Loucy (cell line): ENCODE data around the gene SRRM5.

ENCODE experiments used
- H2AFZ ChIP-seq: fragments of 200-600 bp; sonication (generic); 2 replicates; pipeline ENCODE4 v1.6.0; 2016; ENCODE audit warnings: antibody characterized with exemption, mild to moderate bottlenecking, low read length, moderate library complexity
- H3F3A ChIP-seq: fragments of 200-600 bp; 2 replicates; pipeline ENCODE4 v1.6.0; 2016; ENCODE audit warnings: antibody characterized with exemption, low read depth, mild to moderate bottlenecking
- H3K27me3 ChIP-seq: fragments of 200-600 bp; sonication (generic); 2 replicates; pipeline ENCODE4 v1.6.1; 2014; ENCODE audit warnings: low read length, mild to moderate bottlenecking; ENCODE audit not compliant: insufficient read depth, poor library complexity, severe bottlenecking
- H3K36me3 ChIP-seq: fragments of 200-600 bp; sonication (generic); 2 replicates; pipeline ENCODE4 v1.6.1; 2016; ENCODE audit warnings: low read length; ENCODE audit not compliant: insufficient read depth
- H3K4me1 ChIP-seq: fragments of 200-600 bp; sonication (generic); 2 replicates; pipeline ENCODE4 v1.5.1; 2014; ENCODE audit warnings: low read length, mild to moderate bottlenecking; ENCODE audit not compliant: insufficient read depth, poor library complexity, severe bottlenecking
- H3K4me2 ChIP-seq: fragments of 200-600 bp; sonication (generic); 2 replicates; pipeline ENCODE4 v1.6.0; 2014; ENCODE audit warnings: antibody characterized with exemption, low read length, low read depth, mild to moderate bottlenecking; ENCODE audit not compliant: poor library complexity, severe bottlenecking
- H3K4me3 ChIP-seq: fragments of 200-600 bp; sonication (generic); 2 replicates; pipeline ENCODE4 v1.5.1; 2014; ENCODE audit warnings: low read length, mild to moderate bottlenecking, mixed read lengths; ENCODE audit not compliant: poor library complexity, severe bottlenecking
- H3K79me2 ChIP-seq: fragments of 200-600 bp; sonication (generic); 2 replicates; pipeline ENCODE4 v1.6.1; 2014; ENCODE audit warnings: low read length; ENCODE audit not compliant: insufficient read depth
- H3K9ac ChIP-seq: fragments of 200-600 bp; sonication (generic); 2 replicates; pipeline ENCODE4 v1.6.0; 2014; ENCODE audit warnings: mild to moderate bottlenecking, low read depth, low read length, moderate library complexity; ENCODE audit not compliant: poor library complexity, severe bottlenecking
- H3K9me2 ChIP-seq: fragments of 200-600 bp; sonication (generic); replicated peaks from 2 replicates; pipeline ENCODE4 v1.6.1; 2016; ENCODE audit warnings: low read depth, low read length, mixed read lengths
- H3K9me3 ChIP-seq: fragments of 200-600 bp; sonication (generic); 2 replicates; pipeline ENCODE4 v1.6.1; 2014; ENCODE audit warnings: mild to moderate bottlenecking, antibody characterized with exemption, low read length, low read depth; ENCODE audit not compliant: insufficient read depth
- H4K20me1 ChIP-seq: fragments of 200-600 bp; sonication (generic); 2 replicates; pipeline ENCODE4 v1.6.0; 2014; ENCODE audit warnings: antibody characterized with exemption, low read length, mild to moderate bottlenecking; ENCODE audit not compliant: insufficient read depth, poor library complexity, severe bottlenecking
- EZH2phosphoT487 ChIP-seq: fragments of 200-600 bp; IDR thresholded peaks from 2 replicates; pipeline ENCODE4 v1.6.1; 2018; ENCODE audit warnings: antibody characterized with exemption, mild to moderate bottlenecking, moderate library complexity, borderline replicate concordance
- TF ChIP-seq, protein P1 (sequence below): fragments of 200-600 bp; sonication (generic); conservative IDR thresholded peaks from 2 replicates; pipeline ENCODE4 v1.5.1; 2014; ENCODE audit warnings: mild to moderate bottlenecking, antibody characterized with exemption, low read length

Gene SRRM5

DNA sequence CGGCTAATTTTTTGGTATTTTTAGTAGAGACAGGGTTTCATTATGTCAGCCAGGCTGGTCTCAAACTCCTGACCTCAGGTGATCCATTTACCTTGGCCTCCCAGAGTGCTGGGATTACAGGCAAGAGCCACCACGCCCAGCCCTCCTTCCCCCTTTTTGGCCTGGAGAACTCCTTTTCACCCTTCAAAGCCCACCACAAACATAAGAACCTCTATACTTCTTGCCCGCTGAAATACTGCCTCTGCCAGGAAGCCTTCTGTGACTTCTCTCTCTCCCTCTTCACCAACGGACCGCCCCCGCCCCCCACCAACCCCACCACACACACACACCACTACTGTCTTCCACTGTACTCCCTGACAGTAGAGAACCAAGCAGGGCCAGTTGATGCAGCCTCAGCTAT, 5.1 kb downstream of the SRRM5 start:
- no peak for TF ChIP-seq EZH2phosphoT487
- TF ChIP-seq, protein P1, sequence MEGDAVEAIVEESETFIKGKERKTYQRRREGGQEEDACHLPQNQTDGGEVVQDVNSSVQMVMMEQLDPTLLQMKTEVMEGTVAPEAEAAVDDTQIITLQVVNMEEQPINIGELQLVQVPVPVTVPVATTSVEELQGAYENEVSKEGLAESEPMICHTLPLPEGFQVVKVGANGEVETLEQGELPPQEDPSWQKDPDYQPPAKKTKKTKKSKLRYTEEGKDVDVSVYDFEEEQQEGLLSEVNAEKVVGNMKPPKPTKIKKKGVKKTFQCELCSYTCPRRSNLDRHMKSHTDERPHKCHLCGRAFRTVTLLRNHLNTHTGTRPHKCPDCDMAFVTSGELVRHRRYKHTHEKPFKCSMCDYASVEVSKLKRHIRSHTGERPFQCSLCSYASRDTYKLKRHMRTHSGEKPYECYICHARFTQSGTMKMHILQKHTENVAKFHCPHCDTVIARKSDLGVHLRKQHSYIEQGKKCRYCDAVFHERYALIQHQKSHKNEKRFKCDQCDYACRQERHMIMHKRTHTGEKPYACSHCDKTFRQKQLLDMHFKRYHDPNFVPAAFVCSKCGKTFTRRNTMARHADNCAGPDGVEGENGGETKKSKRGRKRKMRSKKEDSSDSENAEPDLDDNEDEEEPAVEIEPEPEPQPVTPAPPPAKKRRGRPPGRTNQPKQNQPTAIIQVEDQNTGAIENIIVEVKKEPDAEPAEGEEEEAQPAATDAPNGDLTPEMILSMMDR, result no peak
- Histone ChIP-seq H3K4me3 (peak overlapping the region; percentile 20), H3K36me3 (peaks cover 18% of the 10 kb centered on the region; the same call in 1 of the 2 replicates), H3K4me2 (peak overlapping the region; percentile 61), H3K9ac (peak overlapping the region; percentile 26), H3K9me2 (no peaks in the 10 kb centered on the region), H3K27me3 (no peaks in the 10 kb centered on the region), H4K20me1 (peaks cover 51% of the 10 kb centered on the region), H3K4me1 (peaks cover 35% of the 10 kb centered on the region), H3F3A (no peaks in the 10 kb centered on the region; the same call in 1 of the 2 replicates), H3K9me3 (no peaks in the 10 kb centered on the region), H3K79me2 (peaks cover 85% of the 10 kb centered on the region), H2AFZ (no peak overlapping the region)

GRCh38 chr19:43618921-43619261, 7.0 kb downstream of the SRRM5 start:
- Histone ChIP-seq H3K4me2 (peak overlapping the region; percentile 97), H3K27me3 (no peaks in the 10 kb centered on the region), H3K79me2 (peaks cover 66% of the 10 kb centered on the region), H3K36me3 (no peaks in the 10 kb centered on the region), H3K9me3 (no peaks in the 10 kb centered on the region), H3K9me2 (no peaks in the 10 kb centered on the region), H2AFZ (peak overlapping the region; percentile 95), H3K9ac (peak overlapping the region; percentile 95), H3K4me1 (peaks cover 35% of the 10 kb centered on the region), H3F3A (no peaks in the 10 kb centered on the region; the same call in 1 of the 2 replicates), H3K4me3 (peak overlapping the region; percentile 83), H4K20me1 (peaks cover 41% of the 10 kb centered on the region)
- TF ChIP-seq, protein P1, result no peak
- no peak for TF ChIP-seq EZH2phosphoT487

DNA sequence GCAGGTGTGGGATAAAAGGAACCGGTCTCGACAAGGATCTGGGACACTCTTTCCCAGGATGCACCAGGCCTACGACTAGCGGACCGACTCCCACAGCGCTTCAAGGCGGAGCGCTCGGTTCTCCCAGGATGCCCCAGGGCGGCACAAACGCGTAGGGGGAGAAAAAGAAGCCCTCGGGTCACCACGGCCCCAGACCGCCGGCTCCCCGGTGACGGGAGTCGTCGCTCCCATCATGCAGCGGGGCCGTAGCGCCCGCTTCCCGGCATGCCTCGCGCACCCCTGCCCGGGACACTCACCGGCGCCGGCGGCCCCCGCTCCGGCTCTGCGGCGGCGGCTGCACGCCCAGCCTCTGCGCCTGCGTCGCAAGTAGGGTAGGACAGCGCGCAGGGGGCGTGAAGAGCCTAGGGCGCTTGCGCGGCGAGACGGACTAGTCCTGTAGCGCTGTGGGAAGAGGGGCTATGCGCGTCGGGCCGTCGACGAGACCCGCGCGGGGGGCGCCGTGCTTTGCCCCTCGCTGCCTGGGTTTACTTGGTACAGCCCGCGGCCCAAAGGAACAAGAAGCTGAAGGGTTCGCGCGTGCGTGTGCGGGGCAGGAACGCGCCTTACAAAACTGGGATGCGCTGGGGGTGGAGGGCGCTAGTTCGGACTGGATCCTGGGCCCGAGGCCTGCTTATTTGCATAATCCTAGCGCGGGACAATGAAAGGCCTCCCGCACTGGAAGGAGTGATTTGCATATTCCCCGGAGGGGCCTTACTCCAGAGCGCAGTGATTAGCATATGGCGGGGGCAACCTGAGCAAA, 7.6 kb downstream of the SRRM5 start, which contains the start of gene ZNF428:
Gene ZNF428, minus strand, starts transcription at position 368 of the 799 bp plus-strand sequence. CDS start 5,325 bp downstream, outside the sequence.
- H3K9me2 ChIP-seq, result no peaks in the 10 kb centered on the region
- no peaks in the 10 kb centered on the region; the same call in 1 of the 2 replicates for H3F3A ChIP-seq
- TF ChIP-seq EZH2phosphoT487, result no peak
- peak within 1 kb of the TSS; percentile 83 for H3K4me3 ChIP-seq
- H4K20me1 ChIP-seq, result peaks cover 36% of the 10 kb centered on the region
- H3K4me2 ChIP-seq, result peak within 1 kb of the TSS; percentile 97
- no peaks in the 10 kb centered on the region for H3K27me3 ChIP-seq
- peak within 1 kb of the TSS; percentile 95 for H3K9ac ChIP-seq
- H2AFZ ChIP-seq, result peak within 1 kb of the TSS; percentile 95
- H3K36me3 ChIP-seq, result no peaks in the 10 kb centered on the region
- H3K4me1 ChIP-seq, result peaks cover 35% of the 10 kb centered on the region
- H3K9me3 ChIP-seq, result no peaks in the 10 kb centered on the region
- peaks cover 60% of the 10 kb centered on the region for H3K79me2 ChIP-seq
